UCSD-AML1 (cell line): ENCODE measurements around the gene PHF21A.
A peak's percentile ranks its signal among the peaks of the same experiment; 100 is the strongest.
"Not testable (repeated sequence)": the region's sequence is repeated elsewhere in the genome, so short reads cannot be mapped to it uniquely, and the experiment has no call there.

Experiments
- DNase-seq: peaks from one replicate; lab custom pipeline; 2025; ENCODE audit not compliant: unreplicated experiment; lab: John Stamatoyannopoulos, UW

The PHF21A gene

DNA sequence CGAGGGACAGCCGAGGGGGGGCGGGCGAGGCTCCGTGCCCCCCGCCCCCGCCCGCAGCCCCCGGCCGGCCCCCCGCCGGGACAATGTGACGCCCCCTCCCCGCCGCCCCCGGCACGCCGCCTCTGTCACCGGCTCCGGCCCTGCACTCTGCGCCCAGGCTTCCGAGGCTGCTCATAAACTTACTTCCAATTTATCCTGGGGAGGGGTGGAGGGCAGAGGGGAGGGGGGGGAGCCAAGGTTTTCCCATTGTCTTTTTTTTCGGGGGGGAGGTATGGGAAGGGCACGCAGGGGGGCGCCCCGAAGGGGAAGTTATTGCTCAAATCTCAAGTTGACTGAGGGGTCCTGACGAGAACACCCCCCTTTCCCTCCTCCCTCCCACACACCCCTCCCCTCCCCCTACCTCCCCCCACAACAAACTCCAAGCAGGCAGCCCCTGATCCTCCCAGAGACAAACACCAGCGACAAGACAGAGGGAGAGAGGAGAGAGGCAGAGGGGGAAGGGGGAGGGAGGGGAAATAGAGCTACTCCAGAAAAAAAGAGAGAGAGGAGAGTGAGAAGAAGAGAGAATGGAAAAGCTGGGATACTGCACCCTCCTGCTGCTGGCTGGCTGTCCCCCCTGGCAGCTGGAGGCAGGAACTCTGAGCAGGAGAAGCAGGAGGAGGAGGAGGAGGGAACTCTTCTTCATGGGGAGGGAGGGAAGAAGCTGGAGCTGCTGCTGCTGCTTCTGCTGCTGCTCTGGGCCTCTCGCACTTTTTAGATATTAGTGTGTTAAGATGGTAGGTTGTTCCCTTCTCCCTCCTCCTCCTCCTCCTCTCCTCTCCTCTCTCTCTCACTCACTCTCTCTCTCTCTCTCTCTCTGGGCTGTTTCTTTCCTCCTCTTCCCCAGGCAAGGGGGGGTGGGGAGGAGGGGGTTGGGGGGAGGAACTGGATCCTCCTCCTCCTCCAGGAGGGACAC lies 631 bp downstream of the PHF21A start:
- peak; percentile 69 for DNase-seq

DNA sequence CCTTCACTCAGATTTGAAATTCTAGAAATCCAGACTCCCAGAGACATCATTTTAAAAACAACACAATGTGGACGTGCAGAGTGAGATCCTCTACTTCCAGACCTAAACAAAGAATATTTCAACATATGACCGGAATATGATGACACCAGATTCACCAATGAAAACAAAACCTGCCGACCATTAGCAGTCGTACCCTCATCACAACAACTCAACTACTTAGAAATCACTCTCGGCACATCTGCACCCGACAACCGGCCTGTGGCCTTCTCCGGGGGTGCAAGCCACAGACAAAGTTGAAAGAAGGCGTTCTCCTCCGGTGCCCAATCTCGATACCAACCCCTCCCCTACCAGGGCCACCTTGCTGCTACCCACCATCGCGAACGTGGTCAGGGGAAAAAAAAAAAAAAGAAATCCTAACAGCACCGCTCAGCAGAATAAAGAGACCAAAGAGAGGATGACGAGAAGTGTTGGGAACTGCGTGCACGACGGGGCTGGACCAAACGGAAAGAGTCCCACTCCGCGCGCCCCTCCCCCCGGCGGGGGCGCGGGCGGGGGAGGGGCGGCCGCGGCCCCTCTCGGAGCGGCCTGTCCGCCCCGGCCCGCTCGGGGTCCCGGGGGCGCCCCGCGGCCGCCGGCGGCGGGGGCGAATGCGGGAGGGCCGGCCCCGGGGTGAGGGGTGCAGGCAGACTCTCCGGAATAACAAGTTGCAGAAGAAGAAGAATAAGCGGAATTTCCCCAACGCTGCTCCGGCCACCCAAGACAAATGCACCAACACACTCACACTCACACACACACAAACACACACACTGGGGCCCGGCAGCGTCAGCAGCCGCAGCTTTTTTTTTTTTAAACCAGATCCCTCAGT lies 1.7 kb downstream of the PHF21A start:
- peak; percentile 68 for DNase-seq

- DNase-seq = no peak
Observed at GRCh38 chr11:46118702-46119351, 2.4 kb downstream of the PHF21A start.

- DNase-seq = no peak
Observed at GRCh38 chr11:46117842-46118241, 3.4 kb downstream of the PHF21A start.

- not testable (repeated sequence) for DNase-seq
Observed at GRCh38 chr11:46116712-46117037, 4.6 kb downstream of the PHF21A start.

DNA sequence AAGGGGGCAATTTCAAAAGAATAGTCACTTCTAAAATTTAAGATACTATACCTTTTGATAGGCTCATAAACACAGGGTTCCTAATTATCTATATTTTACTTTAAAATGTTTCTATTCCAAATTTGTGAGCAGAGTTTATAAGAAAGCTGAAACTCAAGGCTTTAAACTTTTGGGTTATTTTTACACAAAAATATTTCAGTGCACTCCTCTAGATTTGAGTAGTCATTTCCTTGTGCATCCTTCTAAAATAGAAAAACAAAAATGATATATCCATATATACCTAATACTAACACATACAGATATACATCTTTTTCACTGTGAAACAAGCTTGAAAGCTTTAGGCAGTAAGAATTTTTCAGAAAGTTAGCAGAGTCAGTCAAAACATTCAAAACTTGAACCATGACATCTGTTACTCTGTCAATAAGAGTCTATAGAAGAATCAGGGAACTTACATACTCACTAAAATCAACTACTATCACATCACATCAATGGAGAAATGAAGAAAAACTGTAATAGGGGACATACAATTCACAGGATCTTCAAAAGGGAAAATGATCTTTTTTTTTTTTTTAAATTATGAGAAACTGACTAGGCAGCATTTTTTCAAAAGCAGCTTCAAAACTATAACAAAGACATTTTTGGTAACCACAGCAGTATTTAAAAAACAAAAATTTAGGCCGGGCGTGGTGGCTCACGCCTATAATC lies 5.1 kb downstream of the PHF21A start:
- no peak for DNase-seq

- DNase-seq = no peak
Observed at GRCh38 chr11:46114961-46115360, 6.3 kb downstream of the PHF21A start.

DNA sequence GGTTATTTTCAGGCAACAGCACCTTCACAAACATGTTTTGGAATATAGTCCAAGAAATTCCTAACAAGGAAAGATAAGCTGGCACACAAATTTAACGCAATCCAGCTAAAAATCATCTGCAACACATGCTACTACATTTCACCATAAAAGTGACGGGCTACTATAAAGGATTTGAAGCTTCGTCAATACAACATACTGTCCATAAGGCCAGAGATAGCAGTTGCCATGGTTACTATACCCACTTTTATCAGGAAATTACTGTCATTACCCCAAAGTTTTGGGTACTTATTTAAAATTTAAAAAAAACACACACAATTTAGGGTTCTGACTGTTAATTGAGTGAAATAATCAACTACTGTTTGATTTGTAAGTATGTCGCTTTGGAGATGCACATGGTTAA lies 6.9 kb downstream of the PHF21A start:
- no peak for DNase-seq

GRCh38 chr11:46112961-46113607 lies 8.2 kb downstream of the PHF21A start:
- DNase-seq = no peak

DNA sequence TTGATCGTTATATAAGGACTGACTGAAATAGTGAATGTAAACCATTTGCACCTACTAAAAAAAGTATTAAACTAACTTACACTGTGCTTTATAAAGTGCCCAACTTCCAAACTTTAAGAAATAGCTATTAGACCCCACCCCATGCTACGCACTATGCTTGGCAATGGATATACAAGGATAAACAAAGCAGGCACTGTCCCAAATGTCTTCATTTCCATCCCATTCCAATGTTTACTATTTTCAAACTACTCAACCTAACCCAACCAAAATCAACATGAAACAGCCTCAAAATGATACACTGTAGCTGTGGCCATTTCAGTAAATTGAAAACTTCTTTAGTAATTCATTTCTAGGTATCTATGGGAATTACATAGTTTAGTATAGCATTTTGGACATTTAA lies 12.5 kb downstream of the PHF21A start:
- no peak for DNase-seq

DNA sequence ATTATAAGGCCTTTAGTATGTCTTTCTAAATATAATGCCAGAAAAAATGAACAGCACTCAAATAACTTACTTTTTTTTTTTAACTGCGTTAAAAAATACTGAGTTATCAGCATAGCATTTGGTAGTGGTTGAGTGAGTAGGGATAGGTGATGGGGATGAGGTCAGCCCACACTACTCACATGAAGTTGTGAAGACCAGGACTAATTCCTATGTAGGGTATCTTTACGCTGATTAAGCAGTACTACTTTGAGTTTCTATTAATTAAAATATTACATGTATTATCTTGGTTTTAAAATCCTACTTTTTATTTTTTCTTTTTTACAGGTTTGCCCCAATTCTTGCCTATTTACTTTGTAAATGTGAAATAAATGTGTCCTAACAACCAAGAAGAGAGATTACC lies 13.5 kb downstream of the PHF21A start:
- no peak for DNase-seq

- no peak for DNase-seq
Observed at GRCh38 chr11:46107408-46107718, 13.9 kb downstream of the PHF21A start.

DNA sequence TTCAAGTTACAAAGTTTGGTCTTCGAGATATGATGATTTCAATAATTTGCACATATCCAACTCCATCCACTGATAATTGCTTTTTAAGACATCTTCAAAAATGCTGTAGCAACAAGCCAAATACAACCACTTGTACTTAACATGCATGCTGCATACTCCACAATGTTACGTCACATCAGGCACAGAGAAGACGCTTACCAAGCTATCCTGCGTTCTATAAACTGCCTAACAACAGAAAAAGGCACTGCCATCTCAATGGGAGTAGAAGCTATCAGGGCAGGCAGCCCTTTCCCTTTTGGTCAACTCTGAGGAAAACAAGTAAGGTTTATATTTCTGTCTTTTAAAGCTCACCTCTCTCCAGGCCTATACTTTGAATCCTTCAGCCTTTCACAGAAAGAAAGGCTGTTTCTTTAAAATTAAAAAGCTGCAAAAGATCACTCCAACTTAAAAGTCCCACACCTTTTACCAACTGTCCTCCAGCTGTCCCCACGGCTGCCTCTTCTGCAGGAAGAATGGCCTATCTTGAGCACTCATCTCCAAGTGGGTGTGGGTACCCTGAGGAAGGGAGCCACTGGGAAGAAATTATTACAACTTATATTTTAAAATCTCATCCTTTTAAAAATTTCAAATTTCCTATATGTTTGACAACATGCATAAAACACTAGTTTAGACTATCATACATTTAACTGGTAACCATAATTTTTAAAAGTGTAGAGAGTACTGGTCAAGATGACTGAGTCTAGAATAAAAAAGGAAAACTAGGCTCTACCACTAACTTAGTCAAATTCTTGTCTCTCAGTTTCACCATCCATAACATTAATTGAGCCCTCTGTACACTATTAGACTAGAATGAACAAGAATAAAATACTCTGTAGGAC lies 14.5 kb downstream of the PHF21A start:
- DNase-seq = no peak

DNA sequence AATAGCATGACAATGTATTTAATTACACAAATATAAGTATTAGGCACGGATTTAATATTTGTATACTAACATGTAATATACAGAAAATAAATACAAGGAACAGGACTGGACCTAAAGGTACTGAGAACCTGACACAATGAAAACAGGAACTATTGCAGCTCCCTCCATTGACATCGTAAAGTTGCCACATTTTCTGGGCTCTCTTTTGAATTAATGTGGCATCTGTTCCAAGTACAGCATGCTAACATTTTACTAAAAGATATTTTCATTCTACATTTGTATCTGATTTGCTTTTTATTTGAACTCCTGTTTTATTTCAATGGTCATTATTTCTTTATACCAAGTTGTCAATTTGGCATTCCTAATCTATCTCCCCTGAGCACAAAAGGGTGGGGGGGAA lies 15.3 kb downstream of the PHF21A start:
- no peak for DNase-seq

- DNase-seq = no peak
Observed at GRCh38 chr11:46105134-46105628, 16.1 kb downstream of the PHF21A start.

DNA sequence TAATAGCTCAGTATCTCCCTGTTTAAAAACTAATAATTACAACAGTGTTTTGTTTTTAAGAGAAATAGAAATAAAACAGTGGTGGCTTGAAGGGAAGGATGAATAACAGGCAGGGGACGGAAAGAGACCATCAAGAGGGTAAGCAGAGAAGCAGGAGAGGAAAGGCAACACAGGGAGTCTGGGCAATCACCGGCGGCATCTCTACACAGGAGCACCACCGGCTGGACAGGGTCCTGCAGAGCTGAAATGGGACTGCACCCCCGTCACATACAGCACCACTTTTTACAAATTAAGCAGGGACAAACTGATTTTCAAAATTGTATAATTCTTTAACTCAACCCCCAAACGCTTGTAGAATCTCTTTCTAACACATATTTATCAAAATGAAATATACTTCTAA lies 18.4 kb downstream of the PHF21A start:
- no peak for DNase-seq

GRCh38 chr11:46100670-46101069 lies 20.6 kb downstream of the PHF21A start:
- no peak for DNase-seq

GRCh38 chr11:46099963-46100316 lies 21.3 kb downstream of the PHF21A start:
- no peak for DNase-seq

DNA sequence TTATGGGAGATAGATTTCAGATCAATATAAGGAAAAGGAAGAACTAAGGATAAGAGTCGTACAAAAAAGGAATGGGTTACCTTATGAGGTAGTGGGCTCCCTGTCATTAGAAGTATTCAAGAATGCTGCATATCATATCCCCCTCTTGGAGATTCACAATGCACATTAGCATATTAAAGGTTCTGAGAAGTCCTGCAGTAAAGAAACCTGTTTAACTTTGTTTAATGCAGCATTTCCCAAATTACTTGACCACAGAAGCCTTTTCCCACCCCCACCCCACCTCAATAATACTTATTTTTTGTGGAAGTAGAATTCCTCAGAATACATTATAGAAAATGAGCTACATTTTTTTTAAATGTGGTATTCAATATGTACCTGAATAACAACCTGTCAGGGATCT lies 30.9 kb downstream of the PHF21A start:
- no peak for DNase-seq

GRCh38 chr11:46079662-46080061 lies 41.6 kb downstream of the PHF21A start:
- DNase-seq = no peak
